Spleen (tissue), 11 donors: ENCODE data around the gene REXO4. TPM values are rescaled to one million over a fixed set of nuclear protein-coding genes. Genes with fewer than 3 reads are reported as not detected.

Experiments used
- DNase-seq: peaks from one replicate; pipeline ENCODE4 v3.0.0-alpha.2; 2020
- H3K27ac ChIP-seq, 8 donors: fragments of 200-600 bp; sonication (generic) in 7 of 8; 1 replicate in 4 of 8; 2 replicates in 4 of 8; pipeline versions ENCODE4 v1.5.0 to v1.8.0; 2016 to 2021; ENCODE audit warnings: inconsistent platforms in 4 of 8, mild to moderate bottlenecking in 4 of 8, moderate library complexity in 1 of 8
- H3K27me3 ChIP-seq, 7 donors: fragments of 200-600 bp; sonication (generic) in 6 of 7; replicated peaks in 1 of 7; 1 replicate in 4 of 7; 2 replicates in 3 of 7; pipeline versions ENCODE4 v1.5.0 to v1.8.0; 2016 to 2021; ENCODE audit warnings: inconsistent platforms in 3 of 7, mild to moderate bottlenecking in 1 of 7
- H3K36me3 ChIP-seq, 6 donors: fragments of 200-600 bp; sonication (generic) in 5 of 6; 1 replicate in 4 of 6; 2 replicates in 2 of 6; pipeline versions ENCODE4 v1.5.0 to v1.8.0; 2016 to 2021; ENCODE audit warnings: inconsistent platforms in 2 of 6
- H3K4me1 ChIP-seq, 6 donors: fragments of 200-600 bp; sonication (generic) in 5 of 6; 1 replicate in 3 of 6; 2 replicates in 3 of 6; pipeline versions ENCODE4 v1.5.0 to v1.8.0; 2016 to 2021; ENCODE audit warnings: inconsistent platforms in 3 of 6
- H3K4me3 ChIP-seq, 8 donors: fragments of 200-600 bp; sonication (generic) in 7 of 8; 1 replicate in 4 of 8; 2 replicates in 4 of 8; pipeline versions ENCODE4 v1.5.0 to v1.8.0; 2016 to 2021; ENCODE audit warnings: inconsistent platforms in 4 of 8, mild to moderate bottlenecking in 4 of 8, moderate library complexity in 2 of 8
- H3K9me3 ChIP-seq, 8 donors: fragments of 200-600 bp; sonication (generic) in 7 of 8; 1 replicate in 4 of 8; 2 replicates in 4 of 8; pipeline versions ENCODE4 v1.5.0 to v1.8.0; 2016 to 2021; ENCODE audit warnings: inconsistent platforms in 4 of 8
- CTCF ChIP-seq, 11 experiments: fragments of 200-600 bp in 7 of 11; fragments of 450-650 bp in 4 of 11; sonication (generic) in 4 of 11; IDR thresholded peaks in 8 of 11; conservative IDR thresholded peaks in 3 of 11; 1 replicate in 7 of 11; 2 replicates in 4 of 11; pipeline versions ENCODE4 v1.4.0 to v1.8.0; 2016 to 2021; ENCODE audit warnings: antibody characterized with exemption in 11 of 11, inconsistent platforms in 4 of 11, mild to moderate bottlenecking in 1 of 11
- POLR2A ChIP-seq, 3 donors: fragments of 450-650 bp; IDR thresholded peaks; one replicate each; pipeline ENCODE4 v1.5.1; 2017; ENCODE audit warnings: antibody characterized with exemption in 3 of 3, mild to moderate bottlenecking in 1 of 3
- POLR2AphosphoS5 ChIP-seq, 3 donors: sonication (generic); formaldehyde crosslinking; IDR thresholded peaks; one replicate each; pipeline ENCODE4 v1.5.1; 2017; ENCODE audit warnings: antibody characterized with exemption in 3 of 3
- WGBS, 5 donors: extraction: QIAGEN DNeasy Blood & Tissue Kit in 3 of 5; methylation state at CpG; one replicate each; pipeline versions ENCODE4 v1.1.5 to v1.1.7; 2013 to 2018; 5-methylcytosine and 5-hydroxymethylcytosine counted together
- intact Hi-C: fragments of 100-400 bp; cut with DNase I; formaldehyde crosslinking; loops from one replicate; pipeline ENCODE4 v1.15.0; 2023; ENCODE audit warnings: low total_unique reads
- polyA plus RNA-seq, 3 donors: library from polyadenylated mRNA; stranded (reverse); fragments of 200-250 nt; gene quantifications; one replicate each; pipeline ENCODE4 v1.2.1, GENCODE V29; 2013
- total RNA-seq, 7 donors: library from RNA; depleted of rRNA in 3 of 7; stranded (reverse); fragments of >200 nt in 3 of 7; fragmentation: NEBNext Ultra II Directional in 4 of 7; extraction: Animal tissue kit (Norgen Biotek cat#: 25700) in 4 of 7; gene quantifications; one replicate each; pipeline versions ENCODE4 v1.1.0 to v1.2.1, GENCODE V29; 2016 to 2021
- donor health status: healthy with polysubstance abuse.
- donor health status: DM: no; HTN: no; CAD: no; lungs with moderate emphysema.
- donor health status: DM: no; HTN: no; CAD: no.
- donor health status: Bipolar disorder and iron deficiency.
- donor health status: healthy.
- donor health status: DM: no; HTN: no; CAD: no.
- donor health status: DM: yes; HTN: yes; CAD: no.

Gene REXO4
- total and polyA plus RNA-seq, 10 donors: 20.0 to 25.8 (median 22.6) TPM

- TF ChIP-seq POLR2A (IDR thresholded peaks at IDR 0.05) (no peak), CTCF (IDR thresholded peaks at IDR 0.05 in 8 of 11, conservative IDR thresholded peaks at IDR 0.05 in 3 of 11) (no peak), POLR2AphosphoS5 (IDR thresholded peaks at IDR 0.05) (no peak)
- Histone ChIP-seq H3K36me3 (no peaks in the 10 kb centered on the region), H3K27me3 (no peaks in the 10 kb centered on the region), H3K4me1 (no peaks in the 10 kb centered on the region), H3K27ac (no peak overlapping the region), H3K4me3 (no peak overlapping the region), H3K9me3 (no peaks in the 10 kb centered on the region)
- WGBS, 5 donors: 84 to 96% (median 90%) methylated on average over 4 to 12 of the region's 12 CpGs
- intact Hi-C loops: no loop called here
- DNase-seq: peak; percentile 74
These were observed 31.9 kb upstream of the REXO4 start for GRCh38 chr9:133449760-133450159.

GRCh38 chr9:133448487-133448972 is 30.7 kb upstream of the REXO4 start:
- Histone ChIP-seq H3K4me1 (no peaks in the 10 kb centered on the region), H3K4me3 (no peak overlapping the region), H3K27ac (no peak overlapping the region), H3K36me3 (no peaks in the 10 kb centered on the region), H3K9me3 (no peaks in the 10 kb centered on the region), H3K27me3 (no peaks in the 10 kb centered on the region)
- DNase-seq: no peak
- no peak for TF ChIP-seq POLR2AphosphoS5 (IDR thresholded peaks at IDR 0.05)
- TF ChIP-seq POLR2A (IDR thresholded peaks at IDR 0.05): no peak
- TF ChIP-seq CTCF (IDR thresholded peaks at IDR 0.05 in 8 of 11, conservative IDR thresholded peaks at IDR 0.05 in 3 of 11): no peak
- intact Hi-C loops: no loop called here
- 71 to 88% (median 75%) methylated on average over 5 to 13 of the region's 13 CpGs for WGBS, 5 donors

GRCh38 chr9:133445293-133445969 is 27.6 kb upstream of the REXO4 start:
- H3K4me3 ChIP-seq: no peak overlapping the region
- 67 to 88% (median 84%) methylated on average over 17 to 23 of the region's 23 CpGs for WGBS, 5 donors
- intact Hi-C loops: no loop called here

More at GRCh38 chr9:133445293-133445969, 27.6 kb upstream of the REXO4 start:
- TF ChIP-seq CTCF (IDR thresholded peaks at IDR 0.05 in 8 of 11, conservative IDR thresholded peaks at IDR 0.05 in 3 of 11) (no peak), POLR2A (IDR thresholded peaks at IDR 0.05) (no peak), POLR2AphosphoS5 (IDR thresholded peaks at IDR 0.05) (no peak)
- DNase-seq: peak; percentile 73
- Histone ChIP-seq H3K36me3 (no peaks in the 10 kb centered on the region), H3K9me3 (no peaks in the 10 kb centered on the region), H3K4me1 (peaks cover 0 to 14% (median 1%) of the 10 kb centered on the region in 6 donors), H3K27ac (no peak overlapping the region), H3K27me3 (no peaks in the 10 kb centered on the region)
